Activated T-helper 17 cell treated with anti-CD3 and anti-CD28 coated beads, Interleukin-2, amount 50 U/mL, for 72 hours (primary cell): ENCODE data around the gene MAST4. TPM values are rescaled to one million over a fixed set of nuclear protein-coding genes. Genes with fewer than 3 reads are reported as not detected.

Source experiments
- ATAC-seq: fragments of 150-1000 bp; cut with Tn5 transposase; replicated peaks from 2 replicates; pipeline ENCODE4 v1.10.0; 2021; ENCODE audit warnings: mild to moderate bottlenecking, moderate library complexity
- H3K27ac Mint-ChIP-seq: one replicate; pipeline ENCODE4 v1.8.0; 2022; ENCODE audit warnings: mixed read lengths
- H3K27me3 Mint-ChIP-seq: one replicate; pipeline ENCODE4 v1.8.0; 2022; ENCODE audit warnings: mixed read lengths
- H3K36me3 Mint-ChIP-seq: one replicate; pipeline ENCODE4 v1.8.0; 2022; ENCODE audit warnings: low read depth, mild to moderate bottlenecking, mixed read lengths
- H3K4me1 Mint-ChIP-seq: one replicate; pipeline ENCODE4 v1.8.0; 2022; ENCODE audit warnings: mixed read lengths
- H3K4me3 Mint-ChIP-seq: one replicate; pipeline ENCODE4 v1.8.0; 2022; ENCODE audit warnings: mild to moderate bottlenecking, mixed read lengths
- H3K9me3 Mint-ChIP-seq: one replicate; pipeline ENCODE4 v1.8.0; 2022; ENCODE audit warnings: mixed read lengths
- total RNA-seq, 2 donors: library from RNA; stranded (reverse); gene quantifications; one replicate each; pipeline ENCODE4 v1.2.3, GENCODE V29; 2022

Gene MAST4
- total RNA-seq, 2 donors from 2014 or later = 42.1 to 103 TPM

DNA sequence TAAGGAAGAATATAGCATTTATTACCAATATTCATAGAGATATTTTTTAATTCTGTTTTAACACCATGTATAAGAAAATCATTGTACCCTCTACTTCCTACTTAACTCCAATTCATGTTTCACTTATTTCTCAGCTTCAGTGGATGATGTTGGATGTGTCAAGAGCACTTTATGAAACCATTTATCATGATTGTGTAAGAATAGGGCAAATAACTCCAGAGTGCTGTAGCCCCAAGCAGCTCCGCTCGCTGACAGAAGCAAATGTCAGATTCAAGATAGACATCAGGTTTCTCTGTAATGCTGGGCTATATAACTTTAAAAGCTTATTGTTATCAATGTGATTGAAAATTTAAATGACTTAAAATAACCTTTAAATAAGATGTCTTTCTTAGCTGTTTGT lies 50.4 kb downstream of the MAST4 start:
- Mint-ChIP-seq H3K27me3 (peaks cover 7% of the 10 kb centered on the region), H3K4me3 (no peak overlapping the region), H3K9me3 (no peaks in the 10 kb centered on the region), H3K27ac (no peak overlapping the region), H3K4me1 (no peaks in the 10 kb centered on the region), H3K36me3 (no peaks in the 10 kb centered on the region)
- no peak for ATAC-seq

DNA sequence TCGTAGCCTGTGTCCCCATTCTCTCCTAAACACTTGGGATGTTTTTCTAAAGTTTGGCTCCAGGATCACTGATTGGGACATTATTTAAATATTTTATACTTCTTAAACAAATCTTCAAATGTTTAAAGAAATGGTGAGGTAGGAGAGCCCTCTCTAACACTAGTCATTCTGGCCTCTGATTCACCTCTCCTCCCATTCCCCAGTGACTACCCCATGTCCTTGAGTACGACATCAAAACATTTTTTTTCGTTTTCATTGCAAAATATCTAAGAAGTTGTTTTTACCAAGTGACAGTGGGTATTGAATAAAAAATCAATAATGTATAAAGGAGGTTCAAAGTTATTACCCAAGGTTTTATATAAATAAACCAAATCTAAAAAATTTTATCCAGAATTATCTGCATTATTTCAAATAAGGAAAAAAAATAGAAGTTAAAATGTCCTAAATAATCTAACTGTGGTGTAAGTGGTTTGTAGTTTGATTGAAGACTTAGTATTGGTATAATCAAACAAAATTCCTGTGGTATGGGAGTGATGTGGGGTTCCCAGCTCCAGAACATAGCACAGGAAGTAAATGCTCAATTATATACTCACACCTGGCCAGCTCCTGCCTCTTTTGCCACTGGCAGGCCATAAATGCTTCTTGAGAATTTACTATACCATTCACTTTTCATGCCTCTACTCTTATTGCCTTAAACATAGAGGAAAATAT lies 51.1 kb downstream of the MAST4 start:
- Mint-ChIP-seq H3K36me3 (no peaks in the 10 kb centered on the region), H3K9me3 (no peaks in the 10 kb centered on the region), H3K4me1 (no peaks in the 10 kb centered on the region), H3K27me3 (peaks cover 7% of the 10 kb centered on the region), H3K27ac (no peak overlapping the region), H3K4me3 (no peak overlapping the region)
- ATAC-seq = no peak

DNA sequence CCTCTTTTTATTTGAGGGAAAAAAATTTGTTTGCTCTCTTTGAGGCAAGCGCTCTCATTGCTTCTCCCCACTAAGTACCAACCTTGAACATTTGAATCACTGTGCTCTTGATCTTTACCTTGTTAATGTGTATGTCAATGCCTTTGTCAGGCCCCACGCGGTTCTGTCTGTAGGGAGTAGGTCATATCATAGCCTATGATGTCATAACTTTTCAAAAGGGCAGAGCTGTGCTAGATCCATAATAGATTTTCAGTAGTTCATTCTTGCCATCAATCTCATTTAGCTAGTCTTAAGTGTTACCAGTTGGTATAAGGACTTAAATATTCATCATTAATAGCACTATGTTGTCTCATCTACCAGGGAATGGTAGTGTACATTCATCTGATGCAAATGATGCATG lies 56.6 kb downstream of the MAST4 start:
- Mint-ChIP-seq H3K9me3 (no peaks in the 10 kb centered on the region), H3K27me3 (peaks cover 2% of the 10 kb centered on the region), H3K36me3 (no peaks in the 10 kb centered on the region), H3K4me3 (no peak overlapping the region), H3K27ac (no peak overlapping the region), H3K4me1 (no peaks in the 10 kb centered on the region)
- no peak for ATAC-seq

DNA sequence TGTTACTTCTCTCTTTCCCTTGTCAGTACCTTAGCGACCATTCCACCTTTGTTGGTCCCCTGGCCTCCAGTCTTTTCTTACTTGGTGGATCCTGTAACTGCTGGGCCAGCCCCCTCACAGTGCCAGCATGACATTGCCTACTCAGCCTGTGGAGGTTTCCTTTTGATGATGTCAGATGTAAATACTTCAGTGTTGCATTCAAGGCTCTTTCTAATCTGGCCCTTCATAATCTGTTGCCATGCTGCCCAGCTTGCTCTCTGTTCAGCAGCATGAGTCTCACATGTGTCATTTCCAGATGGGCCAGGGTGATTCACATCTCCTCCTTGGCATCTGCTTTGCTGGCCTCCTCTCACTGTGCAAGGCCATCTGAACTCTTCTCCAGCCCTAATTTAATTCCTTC lies 57.1 kb downstream of the MAST4 start:
- H3K4me1 Mint-ChIP-seq = no peaks in the 10 kb centered on the region
- no peak overlapping the region for H3K4me3 Mint-ChIP-seq
- H3K36me3 Mint-ChIP-seq = no peaks in the 10 kb centered on the region
- no peak overlapping the region for H3K27ac Mint-ChIP-seq
- H3K27me3 Mint-ChIP-seq = no peaks in the 10 kb centered on the region
- no peak for ATAC-seq
- no peaks in the 10 kb centered on the region for H3K9me3 Mint-ChIP-seq

GRCh38 chr5:66655395-66656324 lies 59.5 kb downstream of the MAST4 start:
- Mint-ChIP-seq H3K9me3 (no peaks in the 10 kb centered on the region), H3K27me3 (peaks cover 5% of the 10 kb centered on the region), H3K4me1 (no peaks in the 10 kb centered on the region), H3K27ac (no peak overlapping the region), H3K36me3 (no peaks in the 10 kb centered on the region), H3K4me3 (no peak overlapping the region)
- ATAC-seq = no peak

DNA sequence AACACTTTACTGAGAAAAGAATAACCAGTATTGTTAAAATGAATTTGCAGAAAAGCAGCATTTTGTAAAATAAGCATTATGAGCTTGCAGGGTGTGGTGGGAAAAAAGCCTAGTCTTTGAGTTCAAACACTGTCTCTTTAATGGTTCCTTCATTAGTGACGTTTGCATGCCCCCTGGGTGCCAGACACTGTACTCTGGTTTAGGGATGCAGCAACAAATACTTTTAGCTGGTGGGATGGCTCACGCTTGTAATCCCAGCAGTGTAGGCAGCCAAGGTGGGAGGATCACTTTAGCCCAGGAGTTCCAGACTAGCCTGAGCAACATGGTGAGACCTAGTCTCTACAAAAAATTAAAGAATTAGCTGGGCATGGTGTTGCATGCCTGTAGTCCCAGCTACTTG lies 62.3 kb downstream of the MAST4 start:
- Mint-ChIP-seq H3K27ac (no peak overlapping the region), H3K9me3 (no peaks in the 10 kb centered on the region), H3K4me3 (no peak overlapping the region), H3K36me3 (no peaks in the 10 kb centered on the region), H3K27me3 (peaks cover 11% of the 10 kb centered on the region), H3K4me1 (no peaks in the 10 kb centered on the region)
- ATAC-seq = no peak

DNA sequence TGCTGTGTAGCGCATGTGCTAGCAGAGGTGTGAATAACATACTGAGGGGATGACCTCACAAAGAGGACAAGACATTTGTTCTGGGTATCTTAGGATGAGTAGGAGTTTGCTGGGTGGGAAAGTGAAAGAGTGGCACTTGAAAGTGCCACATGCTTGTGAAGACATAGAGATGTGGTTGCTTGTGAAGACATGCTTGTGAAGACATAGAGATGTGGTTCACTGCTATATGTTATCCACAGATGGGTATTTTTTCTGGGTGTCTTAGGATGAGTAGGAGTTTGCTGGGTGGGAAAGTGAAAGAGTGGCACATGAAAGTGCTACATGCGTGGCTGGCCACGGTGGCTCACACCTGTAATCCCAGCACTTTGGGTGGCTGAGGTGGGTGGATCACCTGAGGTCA lies 63.6 kb downstream of the MAST4 start:
- no peaks in the 10 kb centered on the region for H3K9me3 Mint-ChIP-seq
- no peak for ATAC-seq
- H3K36me3 Mint-ChIP-seq = no peaks in the 10 kb centered on the region
- H3K4me3 Mint-ChIP-seq = no peak overlapping the region
- H3K27ac Mint-ChIP-seq = no peak overlapping the region
- H3K27me3 Mint-ChIP-seq = peaks cover 21% of the 10 kb centered on the region
- H3K4me1 Mint-ChIP-seq = no peaks in the 10 kb centered on the region

GRCh38 chr5:66660396-66660795 lies 64.2 kb downstream of the MAST4 start:
- ATAC-seq = no peak
- Mint-ChIP-seq H3K36me3 (no peaks in the 10 kb centered on the region), H3K9me3 (no peaks in the 10 kb centered on the region), H3K4me3 (no peak overlapping the region), H3K27ac (no peak overlapping the region), H3K27me3 (peaks cover 24% of the 10 kb centered on the region), H3K4me1 (no peaks in the 10 kb centered on the region)

DNA sequence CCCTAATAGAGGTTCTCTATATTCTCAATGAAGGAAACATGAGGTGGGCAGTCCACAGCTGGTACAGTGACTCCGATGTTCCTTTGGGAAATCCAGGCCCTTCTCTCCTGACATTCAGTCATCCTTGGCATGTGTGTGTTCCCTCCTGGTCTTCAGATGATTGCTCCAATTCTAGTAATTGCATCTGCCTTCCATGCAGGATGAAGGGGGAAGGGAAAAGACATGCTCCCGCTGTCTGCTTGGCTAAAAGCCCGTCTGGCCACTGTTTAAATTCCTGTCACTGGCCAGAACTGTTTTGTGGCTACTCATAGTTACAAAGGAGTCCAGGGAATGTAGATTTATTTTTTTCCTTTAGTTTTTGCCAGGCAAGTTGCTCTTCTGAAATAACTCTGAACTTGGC lies 65.0 kb downstream of the MAST4 start:
- Mint-ChIP-seq H3K4me1 (no peaks in the 10 kb centered on the region), H3K4me3 (no peak overlapping the region), H3K27me3 (peaks cover 24% of the 10 kb centered on the region), H3K9me3 (no peaks in the 10 kb centered on the region), H3K36me3 (no peaks in the 10 kb centered on the region), H3K27ac (no peak overlapping the region)
- no peak for ATAC-seq

GRCh38 chr5:66666778-66667177 lies 70.6 kb downstream of the MAST4 start:
- no peaks in the 10 kb centered on the region for H3K9me3 Mint-ChIP-seq
- ATAC-seq = no peak
- no peaks in the 10 kb centered on the region for H3K4me1 Mint-ChIP-seq
- no peak overlapping the region for H3K27ac Mint-ChIP-seq
- no peak overlapping the region for H3K4me3 Mint-ChIP-seq
- H3K36me3 Mint-ChIP-seq = no peaks in the 10 kb centered on the region
- peaks cover 33% of the 10 kb centered on the region for H3K27me3 Mint-ChIP-seq

- no peaks in the 10 kb centered on the region for H3K4me1 Mint-ChIP-seq
- H3K9me3 Mint-ChIP-seq = no peaks in the 10 kb centered on the region
- no peaks in the 10 kb centered on the region for H3K36me3 Mint-ChIP-seq
- H3K4me3 Mint-ChIP-seq = no peak overlapping the region
- ATAC-seq = no peak
- peaks cover 26% of the 10 kb centered on the region for H3K27me3 Mint-ChIP-seq
- no peak overlapping the region for H3K27ac Mint-ChIP-seq
Observed at GRCh38 chr5:66669086-66669861, 73.1 kb downstream of the MAST4 start.

DNA sequence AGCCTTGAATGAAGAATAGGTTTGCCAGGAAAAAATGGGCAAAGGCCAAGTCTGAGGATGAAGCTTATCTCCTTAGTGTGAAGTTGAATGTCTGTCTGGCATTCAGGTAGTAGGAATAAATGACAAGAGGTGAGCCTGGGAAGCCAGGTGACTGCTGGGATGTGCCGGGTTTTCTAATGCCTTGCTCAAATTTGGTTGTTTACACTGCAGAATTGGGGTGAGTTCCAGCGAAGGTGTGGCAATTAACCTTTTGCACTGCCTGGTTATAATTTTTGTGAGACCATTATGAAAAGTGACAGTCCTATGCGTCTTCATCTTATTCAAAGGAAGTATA lies 73.6 kb downstream of the MAST4 start:
- peaks cover 20% of the 10 kb centered on the region for H3K27me3 Mint-ChIP-seq
- H3K27ac Mint-ChIP-seq = no peak overlapping the region
- H3K4me1 Mint-ChIP-seq = no peaks in the 10 kb centered on the region
- no peak for ATAC-seq
- H3K36me3 Mint-ChIP-seq = no peaks in the 10 kb centered on the region
- no peak overlapping the region for H3K4me3 Mint-ChIP-seq
- H3K9me3 Mint-ChIP-seq = no peaks in the 10 kb centered on the region

DNA sequence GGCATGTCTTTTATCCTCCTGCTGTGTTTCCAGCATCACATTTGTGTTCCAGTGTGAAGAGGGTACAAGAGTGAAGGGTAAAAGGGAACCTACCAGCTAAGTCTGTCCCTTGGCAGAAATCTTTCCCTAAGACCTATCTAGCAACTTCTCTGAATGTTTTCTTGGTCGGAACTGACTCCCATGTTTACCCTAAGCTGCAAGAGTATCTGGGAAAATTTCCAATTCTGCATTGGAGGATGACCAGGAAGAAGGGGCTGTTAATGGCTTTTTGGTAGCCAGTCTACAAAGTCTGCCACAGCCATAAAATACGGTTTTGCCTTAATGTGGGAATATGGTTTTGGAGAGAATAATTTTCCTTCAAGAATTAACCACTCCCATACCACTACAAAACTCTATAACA lies 75.1 kb downstream of the MAST4 start:
- no peaks in the 10 kb centered on the region for H3K4me1 Mint-ChIP-seq
- no peaks in the 10 kb centered on the region for H3K9me3 Mint-ChIP-seq

DNA sequence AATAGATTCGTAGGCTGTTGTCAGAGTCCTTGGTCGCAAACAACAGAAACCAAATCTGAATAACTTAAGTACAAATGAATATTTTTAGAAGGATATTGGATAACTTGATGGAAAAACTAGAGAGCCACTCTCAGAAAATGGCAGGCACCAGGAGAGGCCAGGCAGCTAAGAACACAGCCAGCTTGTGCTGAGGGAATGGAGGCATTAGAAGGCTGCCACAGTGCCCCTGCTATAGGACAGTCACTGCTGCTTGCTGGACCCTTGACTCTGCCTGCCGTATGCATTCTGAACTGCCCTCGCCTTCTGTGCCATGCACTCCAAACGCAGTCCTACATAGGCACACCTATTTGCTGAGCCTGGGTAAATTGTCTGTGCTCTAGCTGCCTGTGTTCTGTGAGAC lies 78.6 kb downstream of the MAST4 start:
- Mint-ChIP-seq H3K4me1 (no peaks in the 10 kb centered on the region), H3K36me3 (no peaks in the 10 kb centered on the region), H3K27me3 (peaks cover 14% of the 10 kb centered on the region), H3K27ac (no peak overlapping the region), H3K4me3 (no peak overlapping the region), H3K9me3 (no peaks in the 10 kb centered on the region)
- ATAC-seq = no peak

More for the DNA sequence above, 75.1 kb downstream of the MAST4 start:
- Mint-ChIP-seq H3K27ac (no peak overlapping the region), H3K27me3 (peaks cover 27% of the 10 kb centered on the region), H3K36me3 (no peaks in the 10 kb centered on the region), H3K4me3 (no peak overlapping the region)
- no peak for ATAC-seq

DNA sequence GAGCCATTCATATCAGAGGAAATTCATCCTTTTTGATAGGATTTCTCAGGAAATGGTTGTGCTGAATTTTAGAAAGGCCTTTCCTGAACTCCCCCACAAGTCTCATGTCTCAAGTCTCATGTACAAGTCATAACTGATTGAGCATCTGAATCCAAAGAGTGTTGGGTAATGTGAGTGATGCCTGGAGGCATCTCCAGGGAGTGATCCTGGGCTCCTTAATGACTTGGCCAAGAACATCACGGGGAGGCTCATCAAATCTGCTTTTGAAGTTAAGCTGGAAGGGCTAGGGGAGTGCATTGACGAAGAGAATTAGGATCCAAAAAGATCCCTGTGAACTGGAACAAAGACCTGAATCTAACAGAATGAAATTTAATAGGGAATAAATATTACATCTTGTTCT lies 79.2 kb downstream of the MAST4 start:
- Mint-ChIP-seq H3K4me3 (no peak overlapping the region), H3K36me3 (no peaks in the 10 kb centered on the region), H3K4me1 (no peaks in the 10 kb centered on the region), H3K27me3 (peaks cover 13% of the 10 kb centered on the region), H3K9me3 (no peaks in the 10 kb centered on the region), H3K27ac (no peak overlapping the region)
- no peak for ATAC-seq
